Left renal cortex interstitium (tissue), 4 donors: ENCODE measurements around the gene RNF213. TPM values are rescaled to one million over a fixed set of nuclear protein-coding genes. Genes with fewer than 3 reads are reported as not detected.

Source experiments
- DNase-seq, 4 donors: peaks; one replicate each; pipeline ENCODE4 v3.0.0-alpha.2; 2013; ENCODE audit warnings: low read depth in 4 of 4, low spot score in 2 of 4, missing footprints in 1 of 4
- polyA plus RNA-seq, 4 donors: library from polyadenylated mRNA; unstranded; fragments of 120-200 nt; gene quantifications; one replicate each; pipeline ENCODE4 v1.2.1, GENCODE V29; 2013; ENCODE audit not compliant: insufficient read length in 4 of 4

RNF213 gene
- polyA plus RNA-seq: 10 to 100 TPM; 47.0 to 94.1 (median 69.6) TPM

- no peak for DNase-seq
These were observed at the start of gene RNF213 for GRCh38 chr17:80260791-80261158. Gene RNF213, plus strand, starts transcription at chr17:80260852. Its CDS starts 2,830 bp downstream, at chr17:80263682.

GRCh38 chr17:80212109-80212508, 48.5 kb upstream of the RNF213 start:
- DNase-seq: no peak

- DNase-seq: no peak
These were observed 48.1 kb upstream of the RNF213 start for GRCh38 chr17:80212511-80212910.

- no peak for DNase-seq
These were observed 47.5 kb upstream of the RNF213 start for GRCh38 chr17:80212962-80213642.

GRCh38 chr17:80213643-80213975, 47.0 kb upstream of the RNF213 start:
- no peak for DNase-seq

- DNase-seq: no peak
These were observed 46.4 kb upstream of the RNF213 start for GRCh38 chr17:80214012-80214877.

GRCh38 chr17:80214878-80215210, 45.8 kb upstream of the RNF213 start:
- DNase-seq: no peak

GRCh38 chr17:80216473-80217456, 43.9 kb upstream of the RNF213 start:
- DNase-seq: no peak

GRCh38 chr17:80217703-80218362, 42.8 kb upstream of the RNF213 start:
- DNase-seq: no peak

- DNase-seq: no peak
These were observed 42.3 kb upstream of the RNF213 start for GRCh38 chr17:80218391-80218790.

GRCh38 chr17:80219013-80219762, 41.5 kb upstream of the RNF213 start:
- peak in 1 of 4 donors; percentile 32 for DNase-seq

- DNase-seq: no peak
These were observed 40.9 kb upstream of the RNF213 start for GRCh38 chr17:80219763-80220053.

- DNase-seq: peak in 3 of 4 donors; percentile 46 to 49 (median 48)
These were observed 40.5 kb upstream of the RNF213 start, which contains the start of the genes SGSH and SLC26A11 for GRCh38 chr17:80220054-80220735. Gene SGSH, minus strand, starts transcription at chr17:80220333. Its CDS starts 20 bp downstream, at chr17:80220313. Gene SLC26A11, plus strand, starts transcription at chr17:80220427. Its CDS starts 1,134 bp downstream, at chr17:80221561.

GRCh38 chr17:80220736-80221215, 39.9 kb upstream of the RNF213 start:
- DNase-seq: peak in 1 of 4 donors; percentile 10

GRCh38 chr17:80221351-80222105, 39.1 kb upstream of the RNF213 start:
- DNase-seq: no peak

- no peak for DNase-seq
These were observed 38.1 kb upstream of the RNF213 start for GRCh38 chr17:80222376-80223141.

GRCh38 chr17:80223142-80223815, 37.4 kb upstream of the RNF213 start:
- no peak for DNase-seq
